Right lobe of liver (tissue), 4 donors: ENCODE measurements around the gene CDR2L.

Source experiments
- CTCF ChIP-seq, 4 donors: fragments of 200-600 bp in 3 of 4; fragments of 450-650 bp in 1 of 4; IDR thresholded peaks; one replicate each; pipeline versions ENCODE4 v1.5.1 to v1.8.0; 2016 to 2022; ENCODE audit warnings: antibody characterized with exemption in 4 of 4, mild to moderate bottlenecking in 2 of 4
- POLR2A ChIP-seq: fragments of 450-650 bp; IDR thresholded peaks from one replicate; pipeline ENCODE4 v1.6.1; 2017; ENCODE audit warnings: antibody characterized with exemption, mild to moderate bottlenecking
- donor health status: DM: no; HTN: no; CAD: no.
- donor health status: DM: no; HTN: no; CAD: no.
- donor health status: DM: no; HTN: yes; CAD: no.

DNA sequence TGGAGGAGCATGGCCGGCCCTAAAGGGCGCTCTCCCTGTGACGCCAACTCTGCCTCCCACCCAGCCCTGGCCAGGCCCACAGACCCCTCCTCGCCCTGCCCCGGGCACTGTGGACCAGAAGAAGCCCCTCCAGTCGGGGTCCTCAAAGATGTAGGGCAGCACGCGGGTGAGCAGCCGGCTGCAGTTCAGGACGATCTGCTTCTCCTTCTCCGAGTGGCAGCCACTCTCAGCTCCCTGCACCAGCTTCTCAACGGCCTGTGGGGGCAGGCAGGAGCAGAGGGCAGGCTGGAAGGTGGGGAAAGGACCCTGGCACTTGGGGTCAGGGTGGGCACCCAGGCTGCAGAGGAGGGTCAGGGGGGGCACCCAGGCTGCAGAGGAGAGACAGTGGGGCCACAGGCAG lies 23.8 kb upstream of the CDR2L start:
- no peak for TF ChIP-seq CTCF (IDR thresholded peaks at IDR 0.05)
- TF ChIP-seq POLR2A: no peak
